ENCODE data around the gene OR2AP1.

GRCh38 chr12:55614764-55615163 is 42.5 kb downstream of the OR2AP1 start:
- no peak for TF ChIP-seq CTCF (IDR thresholded peaks at IDR 0.05)
- no peak for TF ChIP-seq POLR2A (IDR thresholded peaks at IDR 0.05)

Data from Peyer's patch (tissue), 4 donors.